Neural cell (in vitro differentiated cells): ENCODE results near the gene ST3GAL2. TPM values are rescaled to one million over a fixed set of nuclear protein-coding genes. Genes with fewer than 3 reads are reported as not detected.

Experiments
- H2AFZ ChIP-seq: fragments of 200-600, 300-800 bp; sonication (generic), shearing (Covaris generic); 2 replicates; pipeline ENCODE4 v1.6.0; 2014; ENCODE audit warnings: low read depth, mild to moderate bottlenecking, antibody characterized with exemption, low read length, moderate library complexity
- H3F3A ChIP-seq: fragments of 200-600 bp; shearing (Covaris generic); 2 replicates; pipeline ENCODE4 v1.6.1; 2016; ENCODE audit warnings: mild to moderate bottlenecking, moderate library complexity, mixed read lengths, antibody characterized with exemption, low read length; ENCODE audit not compliant: insufficient read depth, poor library complexity, severe bottlenecking
- H3K27ac ChIP-seq: fragments of 200-600, 300-800 bp; sonication (generic), shearing (Covaris generic); 2 replicates; pipeline ENCODE4 v1.5.1; 2014; ENCODE audit warnings: mild to moderate bottlenecking, low read length, moderate library complexity
- H3K27me3 ChIP-seq: fragments of 300-800, 200-600 bp; sonication (generic), shearing (Covaris generic); 2 replicates; pipeline ENCODE4 v1.6.0; 2014; ENCODE audit warnings: mild to moderate bottlenecking, low read depth, low read length, moderate library complexity; ENCODE audit not compliant: insufficient read depth
- H3K36me3 ChIP-seq: fragments of 300-800, 200-600 bp; sonication (generic), shearing (Covaris generic); 2 replicates; pipeline ENCODE4 v1.5.1; 2014; ENCODE audit warnings: mild to moderate bottlenecking, antibody characterized with exemption, low read length, moderate library complexity; ENCODE audit not compliant: insufficient read depth
- H3K4me2 ChIP-seq: fragments of 300-800, 200-600 bp; sonication (generic), shearing (Covaris generic); 2 replicates; pipeline ENCODE4 v1.6.0; 2014; ENCODE audit warnings: mild to moderate bottlenecking, low read length
- H3K4me3 ChIP-seq: fragments of 300-800, 200-600 bp; sonication (generic), shearing (Covaris generic); 2 replicates; pipeline ENCODE4 v1.5.1; 2014; ENCODE audit warnings: mild to moderate bottlenecking, low read length, moderate library complexity
- H3K79me2 ChIP-seq: fragments of 200-600 bp; shearing (Covaris generic); replicated peaks from 2 replicates; pipeline ENCODE4 v1.6.0; 2014; ENCODE audit warnings: mild to moderate bottlenecking, low read length, moderate library complexity; ENCODE audit not compliant: insufficient read depth
- H3K9ac ChIP-seq: fragments of 300-800, 200-600 bp; sonication (generic), shearing (Covaris generic); 2 replicates; pipeline ENCODE4 v1.6.1; 2016; ENCODE audit warnings: mild to moderate bottlenecking, low read length, mixed read lengths
- H3K9me2 ChIP-seq: fragments of 200-600 bp; shearing (Covaris generic); 2 replicates; pipeline ENCODE4 v1.6.1; 2016; ENCODE audit warnings: mild to moderate bottlenecking, low read length, mixed read lengths; ENCODE audit not compliant: insufficient read depth
- H3K9me3 ChIP-seq: fragments of 200-600, 300-800 bp; sonication (generic), shearing (Covaris generic); 2 replicates; pipeline ENCODE4 v1.6.1; 2016; ENCODE audit warnings: mild to moderate bottlenecking, mixed run types, low read length, moderate library complexity, mixed read lengths
- H4K20me1 ChIP-seq: fragments of 200-600 bp; shearing (Covaris generic); 2 replicates; pipeline ENCODE4 v1.6.1; 2016; ENCODE audit warnings: mild to moderate bottlenecking, mixed run types; ENCODE audit not compliant: insufficient read depth
- EP300 ChIP-seq: fragments of 450-650 bp; conservative IDR thresholded peaks from 2 replicates; pipeline ENCODE4 v1.6.1; 2014; ENCODE audit warnings: antibody characterized with exemption, mild to moderate bottlenecking, moderate library complexity; ENCODE audit not compliant: poor library complexity, severe bottlenecking
- EZH2 ChIP-seq: fragments of 200-600, 300-800 bp; shearing (Covaris generic), sonication (generic); IDR thresholded peaks from 2 replicates; pipeline ENCODE4 v1.6.1; 2014; ENCODE audit warnings: antibody characterized with exemption, low read length, borderline replicate concordance, mild to moderate bottlenecking; ENCODE audit not compliant: insufficient read depth, poor library complexity, severe bottlenecking
- MXI1 ChIP-seq: fragments of 450-650 bp; conservative IDR thresholded peaks from 2 replicates; pipeline ENCODE4 v1.6.1; 2014; ENCODE audit warnings: antibody characterized with exemption, mild to moderate bottlenecking; ENCODE audit not compliant: poor library complexity, severe bottlenecking
- POLR2AphosphoS5 ChIP-seq: IDR thresholded peaks from 2 replicates; pipeline ENCODE4 v1.6.1; 2012
- RAD21 ChIP-seq: fragments of 450-650 bp; conservative IDR thresholded peaks from 2 replicates; pipeline ENCODE4 v1.6.1; 2014; ENCODE audit warnings: antibody characterized with exemption, mild to moderate bottlenecking, moderate library complexity
- SMC3 ChIP-seq: fragments of 450-650 bp; conservative IDR thresholded peaks from 2 replicates; pipeline ENCODE4 v1.6.1; 2014; ENCODE audit warnings: antibody characterized with exemption, mild to moderate bottlenecking, moderate library complexity; ENCODE audit not compliant: poor library complexity
- TAF1 ChIP-seq: IDR thresholded peaks from 2 replicates; pipeline ENCODE4 v1.6.1; 2012; ENCODE audit warnings: low read depth
- polyA plus RNA-seq: library from polyadenylated mRNA; depleted of rRNA; stranded (reverse); fragments of >200 nt; gene quantifications from 2 replicates; pipeline ENCODE4 v1.2.3, GENCODE V29; 2014
- TF ChIP-seq, protein P1 (sequence below): IDR thresholded peaks from 2 replicates; pipeline ENCODE4 v1.6.1; 2012; ENCODE audit warnings: borderline replicate concordance
- TF ChIP-seq, protein P2 (sequence below): fragments of 450-650 bp; IDR thresholded peaks from 2 replicates; pipeline ENCODE4 v1.5.1; 2014; ENCODE audit warnings: antibody characterized with exemption, mild to moderate bottlenecking, moderate library complexity; ENCODE audit not compliant: poor library complexity, severe bottlenecking

Gene ST3GAL2
- polyA plus RNA-seq, 1 donor from 2014 or later = 19.4 TPM

DNA sequence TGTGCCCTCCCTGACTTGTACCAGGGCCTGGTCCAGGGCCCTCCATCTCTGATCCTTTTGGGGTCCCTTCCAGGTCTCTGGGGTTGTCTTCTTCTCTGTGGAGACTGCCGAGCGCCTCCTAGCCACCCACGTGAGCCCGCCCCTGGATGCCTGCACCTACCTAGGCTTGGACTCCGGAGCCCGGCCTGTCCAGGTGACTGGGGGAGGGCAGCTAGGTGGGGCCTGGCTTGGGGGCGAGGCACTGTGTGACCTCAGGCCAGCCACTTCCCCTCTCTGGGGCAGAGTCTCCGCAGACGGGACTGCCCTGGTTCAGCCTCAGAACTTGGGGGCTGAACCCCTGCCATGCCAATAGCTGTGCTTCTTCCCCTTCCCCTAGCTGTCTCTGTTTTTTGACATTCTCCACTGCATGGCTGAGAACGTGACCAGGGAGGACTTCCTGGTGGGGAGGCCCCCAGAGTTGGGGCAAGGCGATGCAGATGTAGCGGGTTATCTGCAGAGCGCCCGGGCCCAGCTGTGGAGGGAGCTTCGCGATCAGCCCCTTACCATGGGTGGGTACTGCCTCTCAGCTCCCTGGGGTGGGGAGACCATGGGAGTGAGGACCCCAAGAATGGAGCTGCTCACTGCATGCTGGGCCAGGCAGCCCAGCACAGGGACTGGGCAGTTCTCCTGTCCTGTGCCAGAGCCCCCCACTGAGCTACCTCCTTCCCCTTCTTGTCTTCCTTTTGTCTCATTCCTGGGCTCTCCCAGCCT is 30.1 kb upstream of the ST3GAL2 start:
- Histone ChIP-seq H3K36me3 (no peaks in the 10 kb centered on the region), H3K9me3 (no peaks in the 10 kb centered on the region), H3K9ac (no peak overlapping the region), H3K79me2 (no peaks in the 10 kb centered on the region), H3K9me2 (no peaks in the 10 kb centered on the region), H4K20me1 (no peaks in the 10 kb centered on the region), H3F3A (no peaks in the 10 kb centered on the region), H3K4me2 (no peak overlapping the region), H3K27me3 (no peaks in the 10 kb centered on the region), H3K4me3 (no peak overlapping the region), H2AFZ (no peak overlapping the region), H3K27ac (no peak overlapping the region)
- TF ChIP-seq EZH2 (no peak), TAF1 (no peak)
- TF ChIP-seq, protein P1, sequence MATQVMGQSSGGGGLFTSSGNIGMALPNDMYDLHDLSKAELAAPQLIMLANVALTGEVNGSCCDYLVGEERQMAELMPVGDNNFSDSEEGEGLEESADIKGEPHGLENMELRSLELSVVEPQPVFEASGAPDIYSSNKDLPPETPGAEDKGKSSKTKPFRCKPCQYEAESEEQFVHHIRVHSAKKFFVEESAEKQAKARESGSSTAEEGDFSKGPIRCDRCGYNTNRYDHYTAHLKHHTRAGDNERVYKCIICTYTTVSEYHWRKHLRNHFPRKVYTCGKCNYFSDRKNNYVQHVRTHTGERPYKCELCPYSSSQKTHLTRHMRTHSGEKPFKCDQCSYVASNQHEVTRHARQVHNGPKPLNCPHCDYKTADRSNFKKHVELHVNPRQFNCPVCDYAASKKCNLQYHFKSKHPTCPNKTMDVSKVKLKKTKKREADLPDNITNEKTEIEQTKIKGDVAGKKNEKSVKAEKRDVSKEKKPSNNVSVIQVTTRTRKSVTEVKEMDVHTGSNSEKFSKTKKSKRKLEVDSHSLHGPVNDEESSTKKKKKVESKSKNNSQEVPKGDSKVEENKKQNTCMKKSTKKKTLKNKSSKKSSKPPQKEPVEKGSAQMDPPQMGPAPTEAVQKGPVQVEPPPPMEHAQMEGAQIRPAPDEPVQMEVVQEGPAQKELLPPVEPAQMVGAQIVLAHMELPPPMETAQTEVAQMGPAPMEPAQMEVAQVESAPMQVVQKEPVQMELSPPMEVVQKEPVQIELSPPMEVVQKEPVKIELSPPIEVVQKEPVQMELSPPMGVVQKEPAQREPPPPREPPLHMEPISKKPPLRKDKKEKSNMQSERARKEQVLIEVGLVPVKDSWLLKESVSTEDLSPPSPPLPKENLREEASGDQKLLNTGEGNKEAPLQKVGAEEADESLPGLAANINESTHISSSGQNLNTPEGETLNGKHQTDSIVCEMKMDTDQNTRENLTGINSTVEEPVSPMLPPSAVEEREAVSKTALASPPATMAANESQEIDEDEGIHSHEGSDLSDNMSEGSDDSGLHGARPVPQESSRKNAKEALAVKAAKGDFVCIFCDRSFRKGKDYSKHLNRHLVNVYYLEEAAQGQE = no peak

DNA sequence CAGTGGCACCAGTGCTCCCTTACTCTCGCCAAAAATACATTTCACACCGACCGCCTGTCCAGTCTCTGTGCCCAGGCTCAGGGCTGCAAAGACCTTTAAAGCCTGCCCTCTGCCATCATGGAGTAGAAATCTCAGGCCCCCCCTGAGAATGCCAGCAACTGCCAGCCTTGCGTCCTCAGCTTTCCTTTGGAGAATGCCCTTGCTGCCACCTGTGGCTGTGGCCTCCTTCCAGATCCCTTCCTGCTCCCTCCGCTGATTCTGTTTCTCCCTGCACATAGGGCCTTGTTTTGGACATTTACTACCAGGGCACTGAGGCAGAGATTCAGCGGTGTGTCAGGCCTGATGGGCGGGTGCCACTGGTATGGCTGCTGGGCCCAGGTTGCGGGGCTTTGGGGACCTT is 28.7 kb upstream of the ST3GAL2 start:
- no peak for TF ChIP-seq MXI1
- no peak for TF ChIP-seq EZH2
- no peak for TF ChIP-seq EP300
- TF ChIP-seq POLR2AphosphoS5 = no peak
- no peaks in the 10 kb centered on the region for H3K79me2 ChIP-seq
- H3K27ac ChIP-seq = no peak overlapping the region
- H4K20me1 ChIP-seq = no peaks in the 10 kb centered on the region
- H3K9ac ChIP-seq = no peak overlapping the region
- no peaks in the 10 kb centered on the region for H3K9me2 ChIP-seq
- no peaks in the 10 kb centered on the region for H3F3A ChIP-seq
- no peaks in the 10 kb centered on the region for H3K9me3 ChIP-seq
- no peaks in the 10 kb centered on the region for H3K36me3 ChIP-seq
- no peak overlapping the region for H3K4me2 ChIP-seq
- H3K4me3 ChIP-seq = no peak overlapping the region
- H2AFZ ChIP-seq = no peak overlapping the region
- H3K27me3 ChIP-seq = no peaks in the 10 kb centered on the region

DNA sequence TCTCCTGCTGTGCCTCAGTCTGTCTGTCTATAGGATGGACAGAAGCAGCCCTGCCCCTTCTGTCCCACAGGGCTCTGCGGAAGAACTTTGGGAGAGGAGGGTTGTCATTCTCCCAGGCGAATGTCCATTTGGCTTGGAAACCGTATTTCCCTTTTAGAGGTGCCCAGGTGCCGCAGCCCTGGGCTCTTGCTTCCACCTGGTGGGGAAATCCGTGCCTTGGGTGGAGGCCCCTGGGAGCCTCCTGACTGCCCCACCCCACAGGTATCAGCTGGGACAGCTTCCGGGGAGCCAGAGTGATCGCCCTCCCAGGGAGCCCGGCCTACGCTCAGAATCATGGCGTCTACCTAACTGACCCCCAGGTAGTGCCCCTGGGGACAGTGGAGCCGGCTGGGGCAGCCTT is 28.2 kb upstream of the ST3GAL2 start:
- no peaks in the 10 kb centered on the region for H3K9me2 ChIP-seq
- no peak overlapping the region for H3K9ac ChIP-seq
- no peaks in the 10 kb centered on the region for H3K79me2 ChIP-seq
- H3F3A ChIP-seq = no peaks in the 10 kb centered on the region
- no peaks in the 10 kb centered on the region for H3K27me3 ChIP-seq
- no peak overlapping the region for H2AFZ ChIP-seq
- no peak overlapping the region for H3K4me3 ChIP-seq
- H3K36me3 ChIP-seq = no peaks in the 10 kb centered on the region
- TF ChIP-seq, protein P2, sequence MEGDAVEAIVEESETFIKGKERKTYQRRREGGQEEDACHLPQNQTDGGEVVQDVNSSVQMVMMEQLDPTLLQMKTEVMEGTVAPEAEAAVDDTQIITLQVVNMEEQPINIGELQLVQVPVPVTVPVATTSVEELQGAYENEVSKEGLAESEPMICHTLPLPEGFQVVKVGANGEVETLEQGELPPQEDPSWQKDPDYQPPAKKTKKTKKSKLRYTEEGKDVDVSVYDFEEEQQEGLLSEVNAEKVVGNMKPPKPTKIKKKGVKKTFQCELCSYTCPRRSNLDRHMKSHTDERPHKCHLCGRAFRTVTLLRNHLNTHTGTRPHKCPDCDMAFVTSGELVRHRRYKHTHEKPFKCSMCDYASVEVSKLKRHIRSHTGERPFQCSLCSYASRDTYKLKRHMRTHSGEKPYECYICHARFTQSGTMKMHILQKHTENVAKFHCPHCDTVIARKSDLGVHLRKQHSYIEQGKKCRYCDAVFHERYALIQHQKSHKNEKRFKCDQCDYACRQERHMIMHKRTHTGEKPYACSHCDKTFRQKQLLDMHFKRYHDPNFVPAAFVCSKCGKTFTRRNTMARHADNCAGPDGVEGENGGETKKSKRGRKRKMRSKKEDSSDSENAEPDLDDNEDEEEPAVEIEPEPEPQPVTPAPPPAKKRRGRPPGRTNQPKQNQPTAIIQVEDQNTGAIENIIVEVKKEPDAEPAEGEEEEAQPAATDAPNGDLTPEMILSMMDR = no peak
- no peak for TF ChIP-seq EP300
- TF ChIP-seq EZH2 = no peak
- no peak for TF ChIP-seq MXI1
- TF ChIP-seq RAD21 = no peak
- no peak for TF ChIP-seq SMC3
- no peak for TF ChIP-seq POLR2AphosphoS5
- TF ChIP-seq TAF1 = no peak
- TF ChIP-seq, protein P1 = no peak
- H3K4me2 ChIP-seq = no peak overlapping the region
- no peaks in the 10 kb centered on the region for H3K9me3 ChIP-seq
- H3K27ac ChIP-seq = no peak overlapping the region
- no peaks in the 10 kb centered on the region for H4K20me1 ChIP-seq
